AG04449 (cell line): ENCODE data around the gene TXNDC12.

Source experiments
- CTCF ChIA-PET: fragments of 350-600 bp; formaldehyde crosslinking; extraction: SDS; loops from one replicate; lab custom pipeline; 2021; ENCODE audit warnings: antibody characterized with exemption; lab: Yijun Ruan, JAX
- POLR2A ChIA-PET: fragments of 400-600, 350-600 bp; formaldehyde crosslinking; extraction: SDS; loops from one replicate; lab custom pipeline; 2020; ENCODE audit warnings: antibody characterized with exemption, inconsistent platforms; lab: Yijun Ruan, JAX
- DNase-seq: peaks from one replicate; pipeline ENCODE4 v3.0.0-alpha.2; 2010; ENCODE audit warnings: low read depth, low spot score
- H3K4me3 ChIP-seq: 2 replicates; pipeline ENCODE4 v1.5.1; 2011; ENCODE audit warnings: low read depth, mild to moderate bottlenecking, control low read depth, low read length
- TF ChIP-seq, protein P1 (sequence below): IDR thresholded peaks from one replicate; pipeline ENCODE4 v1.5.1; 2011; ENCODE audit warnings: mild to moderate bottlenecking, moderate library complexity, low read length, control low read depth, inconsistent platforms; ENCODE audit not compliant: insufficient read depth; ENCODE audit errors: missing control alignments

Gene TXNDC12

DNA sequence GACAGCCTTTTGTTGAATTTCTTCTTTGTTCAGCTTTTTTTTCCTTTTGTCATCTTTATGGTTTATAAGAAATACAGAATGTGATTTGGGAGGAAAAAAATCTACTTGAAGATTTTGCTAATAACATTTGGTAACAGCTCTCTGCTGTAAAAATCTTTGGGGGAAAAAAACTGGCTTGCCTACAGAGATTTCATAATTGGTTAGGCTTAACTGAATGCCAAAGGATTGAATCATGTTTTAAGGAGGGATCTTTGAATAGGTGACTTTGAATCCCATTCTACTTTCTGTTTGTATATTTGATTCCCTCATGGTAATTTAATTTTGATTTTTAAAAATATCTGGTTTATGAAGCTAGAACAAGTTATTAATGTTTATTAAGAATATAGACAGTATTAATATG is 4.3 kb upstream of the TXNDC12 start:
- POLR2A ChIA-PET, result no interaction called here
- no peak for DNase-seq

DNA sequence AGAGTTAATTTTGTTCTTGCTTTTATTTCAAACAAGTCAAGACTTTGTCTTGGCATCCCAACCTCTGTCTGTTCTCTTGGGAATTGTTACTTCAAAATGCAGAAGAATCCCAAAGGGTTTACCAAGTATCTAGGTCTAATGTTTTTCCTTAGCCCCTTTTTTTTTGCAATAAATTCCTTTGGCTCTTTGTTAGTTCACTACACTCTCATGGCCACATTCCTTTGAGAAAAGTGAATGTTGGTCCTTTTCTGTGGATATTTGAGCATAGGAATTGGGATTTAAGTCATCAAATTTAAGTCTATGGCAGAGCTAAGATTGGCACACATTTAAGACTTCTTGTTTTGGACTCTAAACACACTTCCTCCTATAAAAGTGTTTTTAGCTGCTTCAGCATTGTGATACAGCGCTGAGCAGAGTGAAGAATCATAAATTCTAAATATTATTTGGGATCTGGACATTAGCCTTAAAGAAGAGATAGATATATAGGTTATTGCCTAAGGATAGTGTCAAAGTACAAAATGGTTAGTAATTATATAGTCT is 3.0 kb upstream of the TXNDC12 start:
- no peak overlapping the region; the same call in 1 of the 2 replicates for H3K4me3 ChIP-seq
- ChIA-PET POLR2A (no interaction called here), CTCF (interaction anchor here (1.1 to 1.5 kb wide), 3 partner anchors 160 to 291 kb away, joined by 3 to 4 read pairs (median 3); no protein-coding TSS in a partner anchor)
- TF ChIP-seq, protein P1, sequence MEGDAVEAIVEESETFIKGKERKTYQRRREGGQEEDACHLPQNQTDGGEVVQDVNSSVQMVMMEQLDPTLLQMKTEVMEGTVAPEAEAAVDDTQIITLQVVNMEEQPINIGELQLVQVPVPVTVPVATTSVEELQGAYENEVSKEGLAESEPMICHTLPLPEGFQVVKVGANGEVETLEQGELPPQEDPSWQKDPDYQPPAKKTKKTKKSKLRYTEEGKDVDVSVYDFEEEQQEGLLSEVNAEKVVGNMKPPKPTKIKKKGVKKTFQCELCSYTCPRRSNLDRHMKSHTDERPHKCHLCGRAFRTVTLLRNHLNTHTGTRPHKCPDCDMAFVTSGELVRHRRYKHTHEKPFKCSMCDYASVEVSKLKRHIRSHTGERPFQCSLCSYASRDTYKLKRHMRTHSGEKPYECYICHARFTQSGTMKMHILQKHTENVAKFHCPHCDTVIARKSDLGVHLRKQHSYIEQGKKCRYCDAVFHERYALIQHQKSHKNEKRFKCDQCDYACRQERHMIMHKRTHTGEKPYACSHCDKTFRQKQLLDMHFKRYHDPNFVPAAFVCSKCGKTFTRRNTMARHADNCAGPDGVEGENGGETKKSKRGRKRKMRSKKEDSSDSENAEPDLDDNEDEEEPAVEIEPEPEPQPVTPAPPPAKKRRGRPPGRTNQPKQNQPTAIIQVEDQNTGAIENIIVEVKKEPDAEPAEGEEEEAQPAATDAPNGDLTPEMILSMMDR, result no peak
- no peak for DNase-seq

More for the DNA sequence above, 4.3 kb upstream of the TXNDC12 start:
- H3K4me3 ChIP-seq, result no peak overlapping the region
- CTCF ChIA-PET, result interaction anchor here (0.6 to 2.3 kb wide), 2 partner anchors 28 to 71 kb away, joined by 3 to 6 read pairs; no protein-coding TSS in a partner anchor
- TF ChIP-seq, protein P1, result no peak

DNA sequence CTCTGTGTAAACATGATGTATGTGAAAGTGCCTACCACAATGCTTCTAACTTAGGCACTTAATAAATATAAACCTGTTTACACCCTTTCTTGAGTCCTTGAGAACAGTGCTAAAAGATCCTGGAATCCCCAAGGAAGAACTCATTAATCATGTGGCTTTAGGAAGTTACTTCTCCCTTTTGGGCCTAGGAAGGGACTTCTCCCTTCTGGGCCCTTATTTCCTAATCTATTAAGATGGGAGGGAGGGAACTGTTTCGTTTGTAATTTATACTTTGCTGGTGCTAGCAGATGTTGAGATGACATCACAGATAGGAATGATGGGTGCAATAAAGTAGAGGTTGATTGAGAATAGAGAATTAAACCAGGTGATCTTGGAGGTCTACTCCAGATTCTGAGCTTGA is 2.3 kb upstream of the TXNDC12 start:
- DNase-seq, result no peak
- ChIA-PET CTCF (interaction anchor here (1.4 to 1.5 kb wide), 2 partner anchors 160 to 161 kb away, joined by 3 to 4 read pairs; no protein-coding TSS in a partner anchor), POLR2A (no interaction called here)
- TF ChIP-seq, protein P1, result no peak
- H3K4me3 ChIP-seq, result peak overlapping the region; percentile 87

DNA sequence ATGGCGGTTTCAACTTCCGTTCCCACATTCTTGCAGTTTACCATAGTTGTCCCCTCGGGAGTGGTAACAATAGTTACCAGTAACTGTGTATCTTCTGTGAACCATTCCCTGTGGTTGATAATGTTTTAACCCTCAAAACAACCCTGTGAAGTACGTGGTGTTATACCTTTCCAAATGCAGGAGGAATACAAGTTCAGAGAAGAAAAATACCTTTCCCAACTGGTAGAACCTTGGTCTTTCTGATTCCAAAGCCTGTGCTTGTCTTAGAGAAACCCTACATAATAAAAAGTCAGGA is 1.9 kb upstream of the TXNDC12 start:
- CTCF ChIA-PET, result interaction anchor here (1.0 to 1.4 kb wide), 2 partner anchors 160 to 343 kb away, joined by 3 to 4 read pairs; no protein-coding TSS in a partner anchor
- TF ChIP-seq, protein P1, result no peak
- POLR2A ChIA-PET, result no interaction called here
- H3K4me3 ChIP-seq, result peak overlapping the region; percentile 87
- DNase-seq, result no peak

DNA sequence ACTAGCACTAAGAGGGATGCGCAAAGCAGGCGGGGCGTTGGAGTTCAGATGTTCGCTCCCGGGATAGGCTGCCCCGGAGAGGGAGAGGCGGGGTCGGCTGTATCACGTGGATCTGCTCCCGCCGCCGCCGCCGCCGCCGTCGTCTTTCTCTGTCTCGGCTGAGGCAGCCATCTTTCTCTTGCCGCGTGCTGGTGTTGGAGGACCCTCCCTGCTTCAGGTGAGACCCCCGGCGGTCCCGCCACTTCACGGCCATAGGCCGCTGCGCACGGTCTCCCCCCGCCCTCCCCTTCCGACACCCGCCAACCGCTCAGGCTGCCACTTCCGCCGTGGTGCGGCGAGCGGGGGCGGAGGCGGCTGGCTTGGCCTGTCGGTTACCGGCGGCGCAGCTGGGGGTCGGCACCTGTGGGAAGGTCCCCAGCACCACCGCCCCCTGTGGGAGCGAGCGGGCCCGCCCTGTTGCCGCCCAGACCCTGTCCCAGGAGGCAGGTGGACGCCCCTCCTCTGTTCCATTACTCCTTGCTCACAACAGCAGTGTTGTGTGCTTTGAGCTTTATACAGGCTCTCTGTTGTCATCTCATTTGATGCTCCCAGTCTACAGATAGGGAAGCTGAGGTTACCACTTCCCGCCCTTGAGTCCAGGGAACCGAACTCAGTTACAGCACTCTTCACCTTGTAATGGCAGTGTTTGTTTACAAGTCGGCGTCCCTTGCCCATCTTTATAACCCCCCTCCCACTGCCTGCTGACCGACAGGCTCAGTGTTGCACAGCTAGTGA is 1.4 kb upstream of the TXNDC12 start, which contains the start of gene BTF3L4:
BTF3L4 (plus strand) TSS at position 133 of the 774 bp plus-strand sequence. CDS start 3,553 bp downstream, outside the sequence.
- no peak for DNase-seq
- CTCF ChIA-PET, result interaction anchor here (1.0 to 1.4 kb wide), 3 partner anchors 23 to 343 kb away, joined by 3 to 4 read pairs (median 3); partner anchors contain the start of gene KTI12

More for the DNA sequence above, 1.4 kb upstream of the TXNDC12 start, which contains the start of gene BTF3L4:
- POLR2A ChIA-PET, result interaction anchor here (0.8 to 2.7 kb wide), 4 partner anchors 23 to 256 kb away, joined by 3 to 7 read pairs (median 6); partner anchors contain the start of gene KTI12
- TF ChIP-seq, protein P1, result no peak
- peak within 1 kb of the TSS; percentile 87 for H3K4me3 ChIP-seq
